Measurements from ENCODE around the gene LGR6.
"Not testable (repeated sequence)": the region's sequence is repeated elsewhere in the genome, so short reads cannot be mapped to it uniquely, and the experiment has no call there.

Gene LGR6

GRCh38 chr1:202306535-202307345 is 113.1 kb downstream of the LGR6 start:
- DNase-seq: no peak

GRCh38 chr1:202310071-202310725 is 116.6 kb downstream of the LGR6 start:
- no peak for DNase-seq

- no peak for DNase-seq
Observed at GRCh38 chr1:202310746-202311145, 117.1 kb downstream of the LGR6 start.

GRCh38 chr1:202311875-202312635 is 118.5 kb downstream of the LGR6 start:
- DNase-seq: peak; percentile 20

GRCh38 chr1:202315576-202316168 is 122.1 kb downstream of the LGR6 start:
- DNase-seq: peak; percentile 78

- DNase-seq: no peak
Observed at GRCh38 chr1:202316186-202316585, 122.6 kb downstream of the LGR6 start.

GRCh38 chr1:202317941-202318925 is 124.6 kb downstream of the LGR6 start:
- DNase-seq: no peak

- no peak for DNase-seq
Observed at GRCh38 chr1:202319381-202320080, 125.9 kb downstream of the LGR6 start.

GRCh38 chr1:202320081-202320405 is 126.4 kb downstream of the LGR6 start:
- no peak for DNase-seq

GRCh38 chr1:202323731-202324130 is 130.1 kb downstream of the LGR6 start:
- DNase-seq: no peak

- DNase-seq: no peak
Observed at GRCh38 chr1:202324646-202325045, 131.0 kb downstream of the LGR6 start.

- DNase-seq: no peak
Observed at GRCh38 chr1:202329891-202330290, 136.3 kb downstream of the LGR6 start.

GRCh38 chr1:202333861-202334260 is 140.3 kb downstream of the LGR6 start:
- DNase-seq: no peak

GRCh38 chr1:202343652-202344349 is 150.2 kb downstream of the LGR6 start:
- DNase-seq: peak; percentile 39

GRCh38 chr1:202348005-202348508 is 154.5 kb downstream of the LGR6 start:
- no peak for DNase-seq

- peak; percentile 98 for DNase-seq
Observed at GRCh38 chr1:202348509-202349205, 155.1 kb downstream of the LGR6 start, which contains the start of gene PPP1R12B. TSS of gene PPP1R12B (plus strand) at chr1:202348699. CDS start at chr1:202348852, 153 bp downstream.

GRCh38 chr1:202349206-202349928 is 155.8 kb downstream of the LGR6 start:
- DNase-seq: no peak

- no peak for DNase-seq
Observed at GRCh38 chr1:202351725-202352124, 158.1 kb downstream of the LGR6 start.

GRCh38 chr1:202352583-202353197 is 159.1 kb downstream of the LGR6 start:
- DNase-seq: not testable (repeated sequence)

Measured in COR-L47 (cell line).